Lung (tissue), 12 donors: ENCODE data around the gene PLEKHM1. TPM values are rescaled to one million over a fixed set of nuclear protein-coding genes. Genes with fewer than 3 reads are reported as not detected.

ENCODE experiments used
- ATAC-seq: fragments of 200-7000 bp; cut with Tn5 transposase; one replicate; pipeline ENCODE4 v1.9.1; 2020; ENCODE audit warnings: moderate number of reproducible peaks; ENCODE audit not compliant: insufficient read depth, low FRiP score
- DNase-seq, 3 donors: peaks; one replicate each; pipeline ENCODE4 v3.0.0-alpha.2; 2013 to 2017
- H3K27ac ChIP-seq, 2 donors: one replicate each; pipeline ENCODE4 v1.5.1; 2013; ENCODE audit warnings: mild to moderate bottlenecking in 2 of 2, moderate library complexity in 2 of 2, control low read depth in 1 of 2, inconsistent platforms in 1 of 2, low read depth in 1 of 2, low read length in 1 of 2
- H3K27me3 ChIP-seq, 3 donors: one replicate each; pipeline ENCODE4 v1.5.1; 2013; ENCODE audit warnings: low read length in 2 of 3; ENCODE audit not compliant: control insufficient read depth in 3 of 3, insufficient read depth in 3 of 3
- H3K36me3 ChIP-seq, 4 donors: one replicate each; pipeline ENCODE4 v1.5.1; 2013; ENCODE audit warnings: low read length in 4 of 4, mild to moderate bottlenecking in 1 of 4, moderate library complexity in 1 of 4; ENCODE audit not compliant: control insufficient read depth in 4 of 4, insufficient read depth in 4 of 4
- H3K4me1 ChIP-seq, 5 donors: one replicate each; pipeline ENCODE4 v1.5.1; 2013; ENCODE audit warnings: low read length in 5 of 5, mild to moderate bottlenecking in 2 of 5, moderate library complexity in 1 of 5; ENCODE audit not compliant: control insufficient read depth in 5 of 5, insufficient read depth in 5 of 5
- H3K4me3 ChIP-seq: one replicate; pipeline ENCODE4 v1.5.1; 2013; ENCODE audit warnings: mild to moderate bottlenecking, control low read depth, moderate library complexity
- H3K9ac ChIP-seq, 2 donors: one replicate each; pipeline ENCODE4 v1.5.1; 2013; ENCODE audit warnings: low read length in 2 of 2, control low read depth in 1 of 2; ENCODE audit not compliant: insufficient read depth in 1 of 2
- H3K9me3 ChIP-seq, 4 donors: one replicate each; pipeline ENCODE4 v1.5.1; 2013; ENCODE audit warnings: low read length in 3 of 4, mild to moderate bottlenecking in 1 of 4, moderate library complexity in 1 of 4; ENCODE audit not compliant: control insufficient read depth in 4 of 4, insufficient read depth in 3 of 4
- WGBS, 2 donors: extraction: QIAGEN DNeasy Blood & Tissue Kit; methylation state at CpG; one replicate each; pipeline ENCODE4 v1.1.7; 2013; 5-methylcytosine and 5-hydroxymethylcytosine counted together
- polyA plus RNA-seq, 2 donors: library from polyadenylated mRNA; stranded (reverse); fragments of 200-250 nt; gene quantifications; one replicate each; pipeline ENCODE4 v1.2.1, GENCODE V29; 2013
- total RNA-seq, 2 donors: library from RNA; depleted of rRNA in 1 of 2; stranded (reverse); fragments of >200 nt in 1 of 2; gene quantifications; one replicate each; pipeline ENCODE4 v1.2.1, GENCODE V29; 2014 to 2021
- TF ChIP-seq, protein P1 (sequence below): IDR thresholded peaks from 2 replicates; pipeline ENCODE4 v1.5.1; 2012; ENCODE audit warnings: mild to moderate bottlenecking; ENCODE audit errors: control extremely low read depth, extremely low read depth
- donor health status: control.
- donor health status: control.
- donor health status: Bipolar disorder and iron deficiency.
- donor health status: healthy.
- donor health status: DM: yes; HTN: yes; CAD: no.

PLEKHM1 gene
- total and polyA plus RNA-seq, 4 donors, result 21.0 to 82.2 (median 24.4) TPM

DNA sequence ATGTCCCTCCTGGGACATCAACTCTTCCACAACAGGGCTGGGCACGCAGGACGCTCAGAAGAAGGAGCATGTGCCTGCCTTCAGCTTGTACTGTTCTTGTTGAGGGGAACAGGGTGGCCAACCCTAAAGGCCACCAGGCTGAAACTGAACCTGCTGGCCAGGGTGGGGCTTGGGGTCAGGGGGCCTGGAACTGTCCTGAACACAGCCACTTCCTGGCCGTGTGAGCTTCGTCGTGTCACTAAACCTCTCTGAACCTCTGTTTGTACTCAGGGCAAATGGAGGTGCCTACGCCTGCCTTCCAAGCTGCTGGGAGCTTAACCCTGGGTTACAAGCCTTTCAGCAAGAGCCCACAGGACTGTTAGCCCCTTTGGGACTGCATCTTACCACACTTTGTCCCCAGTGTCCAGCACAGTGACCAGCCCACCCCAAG is 64.5 kb downstream of the PLEKHM1 start:
- Histone ChIP-seq H3K4me3 (no peak overlapping the region), H3K36me3 (peaks cover 0 to 8% (median 0%) of the 10 kb centered on the region in 4 donors), H3K27ac (peak overlapping the region; percentile 74 to 82), H3K9ac (no peak overlapping the region), H3K27me3 (peaks cover 0 to 27% (median 21%) of the 10 kb centered on the region in 3 donors), H3K4me1 (peaks cover 0 to 18% (median 6%) of the 10 kb centered on the region in 5 donors), H3K9me3 (no peaks in the 10 kb centered on the region)
- peak in 1 of 3 donors; percentile 2 for DNase-seq
- TF ChIP-seq, protein P1, sequence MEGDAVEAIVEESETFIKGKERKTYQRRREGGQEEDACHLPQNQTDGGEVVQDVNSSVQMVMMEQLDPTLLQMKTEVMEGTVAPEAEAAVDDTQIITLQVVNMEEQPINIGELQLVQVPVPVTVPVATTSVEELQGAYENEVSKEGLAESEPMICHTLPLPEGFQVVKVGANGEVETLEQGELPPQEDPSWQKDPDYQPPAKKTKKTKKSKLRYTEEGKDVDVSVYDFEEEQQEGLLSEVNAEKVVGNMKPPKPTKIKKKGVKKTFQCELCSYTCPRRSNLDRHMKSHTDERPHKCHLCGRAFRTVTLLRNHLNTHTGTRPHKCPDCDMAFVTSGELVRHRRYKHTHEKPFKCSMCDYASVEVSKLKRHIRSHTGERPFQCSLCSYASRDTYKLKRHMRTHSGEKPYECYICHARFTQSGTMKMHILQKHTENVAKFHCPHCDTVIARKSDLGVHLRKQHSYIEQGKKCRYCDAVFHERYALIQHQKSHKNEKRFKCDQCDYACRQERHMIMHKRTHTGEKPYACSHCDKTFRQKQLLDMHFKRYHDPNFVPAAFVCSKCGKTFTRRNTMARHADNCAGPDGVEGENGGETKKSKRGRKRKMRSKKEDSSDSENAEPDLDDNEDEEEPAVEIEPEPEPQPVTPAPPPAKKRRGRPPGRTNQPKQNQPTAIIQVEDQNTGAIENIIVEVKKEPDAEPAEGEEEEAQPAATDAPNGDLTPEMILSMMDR, result no peak
- no peak for ATAC-seq
- WGBS, 2 donors, result 61 to 64% methylated on average over 6 of the region's 6 CpGs

DNA sequence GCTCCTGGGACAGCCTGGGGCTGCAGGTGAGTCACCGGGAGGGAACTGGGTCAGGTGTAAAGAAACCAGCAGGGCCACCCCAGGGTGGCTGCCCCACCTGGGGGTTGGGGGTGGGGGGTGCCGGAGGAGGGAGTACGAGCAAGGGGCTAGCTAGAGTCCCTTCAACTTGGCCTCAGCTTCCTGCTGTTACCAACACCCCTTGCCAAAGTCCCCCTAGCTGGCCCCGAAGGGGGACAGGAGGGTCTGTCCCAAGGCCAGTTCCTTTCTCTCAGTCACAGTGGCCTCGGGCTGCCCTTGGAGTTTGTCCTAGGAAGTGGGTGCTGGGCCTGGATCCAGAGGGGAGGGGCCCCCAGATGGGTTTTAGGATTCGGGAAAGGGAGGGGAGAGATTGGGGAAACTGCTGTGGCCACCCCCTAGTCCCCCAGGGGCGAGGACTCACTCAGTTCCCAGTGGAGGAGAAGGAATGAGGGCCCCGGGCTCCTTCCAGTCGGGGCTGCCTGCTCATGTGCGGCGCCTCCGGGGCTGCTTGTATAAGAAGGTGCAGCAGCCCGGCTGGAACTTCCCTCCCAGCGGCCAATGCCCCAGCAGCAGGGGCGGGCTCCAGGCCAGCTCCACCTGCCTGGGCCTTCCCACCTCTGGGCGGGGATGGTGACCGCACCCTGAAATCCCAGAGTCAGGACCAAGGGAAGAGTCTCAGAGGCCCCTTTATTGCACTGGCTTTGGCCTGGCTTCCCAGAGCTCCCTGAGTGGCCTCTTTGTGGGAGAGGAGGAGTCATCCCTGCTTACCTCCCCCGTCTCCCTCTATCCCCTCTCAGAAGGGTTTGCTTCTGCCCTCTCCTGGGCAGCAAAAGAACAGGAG is 65.2 kb downstream of the PLEKHM1 start:
- Histone ChIP-seq H3K27me3 (peaks cover 0 to 20% (median 14%) of the 10 kb centered on the region in 3 donors), H3K27ac (peak overlapping the region; percentile 74 to 82), H3K9ac (no peak overlapping the region), H3K9me3 (no peaks in the 10 kb centered on the region), H3K4me1 (peaks cover 0 to 12% (median 5%) of the 10 kb centered on the region in 5 donors), H3K36me3 (peaks cover 0 to 8% (median 0%) of the 10 kb centered on the region in 4 donors), H3K4me3 (peak overlapping the region; percentile 27)
- peak; percentile 52 for ATAC-seq
- TF ChIP-seq, protein P1, result no peak
- 24 to 37% methylated on average over 16 to 18 of the region's 18 CpGs for WGBS, 2 donors
- DNase-seq, result peak; percentile 50 to 61 (median 58)

DNA sequence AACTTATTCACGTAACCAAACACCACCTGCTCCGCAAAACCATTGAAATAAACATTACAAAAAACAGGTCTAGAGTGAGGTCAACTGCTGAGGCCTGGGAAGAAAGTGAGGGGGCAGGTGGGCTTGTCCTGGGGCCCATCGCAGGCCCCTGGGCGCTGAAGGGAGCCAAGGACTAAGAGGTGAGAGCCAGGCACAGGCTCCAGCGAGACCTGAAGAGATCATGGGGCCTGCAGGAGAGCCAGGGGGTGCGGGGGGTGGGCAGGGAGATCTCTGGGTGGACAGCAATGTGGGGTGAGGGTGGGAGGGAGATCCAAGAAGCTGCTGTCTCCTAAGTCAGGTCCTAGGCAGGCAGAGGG is 65.8 kb downstream of the PLEKHM1 start:
- WGBS, 2 donors, result 85 to 92% methylated on average over 6 of the region's 6 CpGs
- Histone ChIP-seq H3K4me3 (no peak overlapping the region), H3K36me3 (peaks cover 0 to 5% (median 0%) of the 10 kb centered on the region in 4 donors), H3K4me1 (peaks cover 0 to 11% (median 5%) of the 10 kb centered on the region in 5 donors), H3K27me3 (peaks cover 0 to 16% (median 11%) of the 10 kb centered on the region in 3 donors), H3K27ac (peak overlapping the region; percentile 69 to 74), H3K9ac (no peak overlapping the region), H3K9me3 (no peaks in the 10 kb centered on the region)
- ATAC-seq, result no peak
- TF ChIP-seq, protein P1, result no peak
- peak in 1 of 3 donors; percentile 0 for DNase-seq
